Gastroesophageal sphincter (tissue), 3 donors: Measurements from ENCODE around the gene DGAT2.

Experiments
- EP300 ChIP-seq: sonication (generic); formaldehyde crosslinking; IDR thresholded peaks from one replicate; pipeline ENCODE4 v1.6.1; 2017; ENCODE audit warnings: antibody characterized with exemption, mild to moderate bottlenecking
- POLR2A ChIP-seq, 2 donors: fragments of 450-650 bp; IDR thresholded peaks; one replicate each; pipeline ENCODE4 v1.6.1; 2017; ENCODE audit warnings: antibody characterized with exemption in 2 of 2, mild to moderate bottlenecking in 2 of 2, moderate library complexity in 1 of 2
- POLR2AphosphoS5 ChIP-seq: sonication (generic); formaldehyde crosslinking; IDR thresholded peaks from one replicate; pipeline ENCODE4 v1.6.1; 2017; ENCODE audit warnings: antibody characterized with exemption
- TF ChIP-seq, protein P1 (sequence below), 4 experiments: fragments of 200-600 bp in 2 of 4; fragments of 450-650 bp in 2 of 4; sonication (generic) in 1 of 4; IDR thresholded peaks; one replicate each; pipeline ENCODE4 v1.5.1; 2017 to 2019; ENCODE audit warnings: antibody characterized with exemption in 4 of 4, mild to moderate bottlenecking in 2 of 4, moderate library complexity in 2 of 4

DNA sequence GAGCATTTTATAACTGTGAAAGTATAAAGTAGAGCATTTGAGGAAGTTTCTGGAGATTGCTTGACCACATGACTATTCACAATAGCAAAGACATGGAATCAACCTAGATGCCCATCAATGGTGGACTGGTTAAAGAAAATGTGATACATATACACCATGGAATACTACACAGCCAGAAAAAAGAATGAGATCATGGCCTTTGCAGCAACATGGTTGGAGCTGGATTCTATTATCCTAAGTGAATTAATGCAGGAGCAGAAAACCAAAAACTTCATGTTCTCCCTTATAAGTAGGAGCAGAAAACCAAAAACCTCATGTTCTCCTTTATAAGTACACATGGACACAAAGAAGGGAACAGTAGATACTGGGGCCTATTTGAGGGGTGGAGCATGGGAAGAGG, 76.7 kb downstream of the DGAT2 start:
- TF ChIP-seq, protein P1, sequence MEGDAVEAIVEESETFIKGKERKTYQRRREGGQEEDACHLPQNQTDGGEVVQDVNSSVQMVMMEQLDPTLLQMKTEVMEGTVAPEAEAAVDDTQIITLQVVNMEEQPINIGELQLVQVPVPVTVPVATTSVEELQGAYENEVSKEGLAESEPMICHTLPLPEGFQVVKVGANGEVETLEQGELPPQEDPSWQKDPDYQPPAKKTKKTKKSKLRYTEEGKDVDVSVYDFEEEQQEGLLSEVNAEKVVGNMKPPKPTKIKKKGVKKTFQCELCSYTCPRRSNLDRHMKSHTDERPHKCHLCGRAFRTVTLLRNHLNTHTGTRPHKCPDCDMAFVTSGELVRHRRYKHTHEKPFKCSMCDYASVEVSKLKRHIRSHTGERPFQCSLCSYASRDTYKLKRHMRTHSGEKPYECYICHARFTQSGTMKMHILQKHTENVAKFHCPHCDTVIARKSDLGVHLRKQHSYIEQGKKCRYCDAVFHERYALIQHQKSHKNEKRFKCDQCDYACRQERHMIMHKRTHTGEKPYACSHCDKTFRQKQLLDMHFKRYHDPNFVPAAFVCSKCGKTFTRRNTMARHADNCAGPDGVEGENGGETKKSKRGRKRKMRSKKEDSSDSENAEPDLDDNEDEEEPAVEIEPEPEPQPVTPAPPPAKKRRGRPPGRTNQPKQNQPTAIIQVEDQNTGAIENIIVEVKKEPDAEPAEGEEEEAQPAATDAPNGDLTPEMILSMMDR (IDR thresholded peaks at IDR 0.05) = no peak
- TF ChIP-seq POLR2A (IDR thresholded peaks at IDR 0.05) (no peak), EP300 (no peak), POLR2AphosphoS5 (no peak)
